Subcutaneous abdominal adipose tissue (tissue), 5 donors: ENCODE results near the gene CXCR6.

Experiments used
- H3K27ac ChIP-seq: one replicate; pipeline ENCODE4 v1.7.0; 2013; ENCODE audit warnings: low read depth, mild to moderate bottlenecking, inconsistent platforms, low read length, moderate library complexity
- H3K27me3 ChIP-seq, 5 donors: one replicate each; pipeline ENCODE4 v1.7.0; 2013; ENCODE audit warnings: low read length in 5 of 5, inconsistent platforms in 1 of 5; ENCODE audit not compliant: control insufficient read depth in 5 of 5, insufficient read depth in 4 of 5
- H3K36me3 ChIP-seq, 5 donors: one replicate each; pipeline ENCODE4 v1.7.0; 2013; ENCODE audit warnings: low read length in 5 of 5; ENCODE audit not compliant: control insufficient read depth in 5 of 5, insufficient read depth in 5 of 5
- H3K4me1 ChIP-seq, 5 donors: one replicate each; pipeline ENCODE4 v1.7.0; 2013; ENCODE audit warnings: low read length in 5 of 5, mild to moderate bottlenecking in 3 of 5, moderate library complexity in 1 of 5; ENCODE audit not compliant: control insufficient read depth in 5 of 5, insufficient read depth in 5 of 5
- H3K4me3 ChIP-seq, 5 donors: one replicate each; pipeline ENCODE4 v1.7.0; 2013; ENCODE audit warnings: low read length in 5 of 5, low read depth in 1 of 5
- H3K9ac ChIP-seq, 5 donors: one replicate each; pipeline ENCODE4 v1.7.0; 2013; ENCODE audit warnings: low read length in 5 of 5, mild to moderate bottlenecking in 4 of 5, moderate library complexity in 3 of 5
- H3K9me3 ChIP-seq, 5 donors: one replicate each; pipeline ENCODE4 v1.7.0; 2013; ENCODE audit warnings: low read length in 5 of 5; ENCODE audit not compliant: control insufficient read depth in 5 of 5
- donor health status: healthy.
- donor health status: healthy.
- donor health status: healthy.
- donor health status: healthy.
- donor health status: healthy.

The CXCR6 gene

GRCh38 chr3:45947361-45947760 lies 4.1 kb downstream of the CXCR6 start:
- Histone ChIP-seq H3K9ac (no peak overlapping the region), H3K4me3 (no peak overlapping the region), H3K4me1 (peaks cover 0 to 9% (median 6%) of the 10 kb centered on the region in 5 donors), H3K9me3 (no peaks in the 10 kb centered on the region), H3K36me3 (peaks cover 11 to 89% (median 75%) of the 10 kb centered on the region in 5 donors), H3K27me3 (no peaks in the 10 kb centered on the region), H3K27ac (no peak overlapping the region)

- H3K36me3 ChIP-seq, result peaks cover 17 to 89% (median 84%) of the 10 kb centered on the region in 5 donors
Observed at GRCh38 chr3:45948311-45948781, 5.1 kb downstream of the CXCR6 start.

GRCh38 chr3:45948881-45949280 lies 5.6 kb downstream of the CXCR6 start:
- H3K9ac ChIP-seq, result no peak overlapping the region
- H3K36me3 ChIP-seq, result peaks cover 21 to 93% (median 89%) of the 10 kb centered on the region in 5 donors
- H3K27ac ChIP-seq, result no peak overlapping the region
- no peaks in the 10 kb centered on the region for H3K9me3 ChIP-seq
- H3K4me3 ChIP-seq, result no peak overlapping the region
- H3K27me3 ChIP-seq, result no peaks in the 10 kb centered on the region
- H3K4me1 ChIP-seq, result peaks cover 0 to 7% (median 5%) of the 10 kb centered on the region in 5 donors

More at GRCh38 chr3:45948311-45948781, 5.1 kb downstream of the CXCR6 start:
- peaks cover 0 to 7% (median 5%) of the 10 kb centered on the region in 5 donors for H3K4me1 ChIP-seq
- no peak overlapping the region for H3K27ac ChIP-seq
- no peak overlapping the region for H3K9ac ChIP-seq
- H3K9me3 ChIP-seq, result no peaks in the 10 kb centered on the region
- H3K4me3 ChIP-seq, result no peak overlapping the region
- H3K27me3 ChIP-seq, result no peaks in the 10 kb centered on the region

DNA sequence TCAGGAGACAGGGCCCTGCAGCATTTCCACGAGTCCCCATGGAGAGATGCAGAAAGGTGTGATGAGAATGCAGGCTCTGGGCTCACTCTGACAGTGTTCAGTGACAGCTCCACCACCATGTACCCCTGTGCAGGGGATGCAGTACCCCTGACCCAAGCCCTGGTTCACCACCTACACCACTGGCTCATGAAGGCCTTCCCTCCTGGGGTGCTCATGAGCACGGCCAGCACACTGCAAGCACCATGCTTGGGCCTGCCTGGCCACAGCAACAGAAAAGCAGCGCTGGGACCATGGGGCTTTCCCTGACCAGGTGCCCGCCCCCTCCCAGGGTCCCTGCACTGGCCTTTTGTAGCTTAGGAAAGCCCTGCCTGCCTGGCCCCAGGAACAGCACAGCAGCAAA lies 6.2 kb downstream of the CXCR6 start:
- Histone ChIP-seq H3K27me3 (no peaks in the 10 kb centered on the region), H3K4me3 (no peak overlapping the region), H3K27ac (no peak overlapping the region), H3K9me3 (no peaks in the 10 kb centered on the region), H3K4me1 (peaks cover 0 to 7% (median 5%) of the 10 kb centered on the region in 5 donors), H3K9ac (no peak overlapping the region), H3K36me3 (peaks cover 21 to 98% (median 95%) of the 10 kb centered on the region in 5 donors)

DNA sequence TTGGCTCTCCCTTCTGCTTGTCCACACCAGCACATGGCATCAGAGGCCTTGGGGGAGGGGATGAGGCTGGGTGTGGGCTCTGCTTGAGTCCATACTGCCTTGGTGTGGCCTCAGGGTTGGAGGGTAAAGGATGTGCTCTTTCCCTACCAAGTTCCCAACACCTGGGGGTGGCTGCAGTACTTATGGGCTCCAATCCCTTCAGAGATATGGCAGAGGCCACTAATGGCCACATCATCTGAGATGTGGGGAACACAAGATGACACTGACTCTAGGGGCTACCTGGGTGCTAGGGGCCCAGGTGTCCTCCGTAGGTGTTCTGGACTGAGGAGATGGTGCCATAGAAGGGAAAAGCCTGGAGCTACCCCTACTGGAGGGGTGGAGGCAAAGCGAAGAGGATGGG lies 6.9 kb downstream of the CXCR6 start:
- no peak overlapping the region for H3K27ac ChIP-seq
- peaks cover 21 to 100% (median 97%) of the 10 kb centered on the region in 5 donors for H3K36me3 ChIP-seq
- H3K4me1 ChIP-seq, result peaks cover 0 to 7% (median 5%) of the 10 kb centered on the region in 5 donors
- no peak overlapping the region for H3K9ac ChIP-seq
- H3K27me3 ChIP-seq, result no peaks in the 10 kb centered on the region
- H3K9me3 ChIP-seq, result no peaks in the 10 kb centered on the region
- H3K4me3 ChIP-seq, result no peak overlapping the region

DNA sequence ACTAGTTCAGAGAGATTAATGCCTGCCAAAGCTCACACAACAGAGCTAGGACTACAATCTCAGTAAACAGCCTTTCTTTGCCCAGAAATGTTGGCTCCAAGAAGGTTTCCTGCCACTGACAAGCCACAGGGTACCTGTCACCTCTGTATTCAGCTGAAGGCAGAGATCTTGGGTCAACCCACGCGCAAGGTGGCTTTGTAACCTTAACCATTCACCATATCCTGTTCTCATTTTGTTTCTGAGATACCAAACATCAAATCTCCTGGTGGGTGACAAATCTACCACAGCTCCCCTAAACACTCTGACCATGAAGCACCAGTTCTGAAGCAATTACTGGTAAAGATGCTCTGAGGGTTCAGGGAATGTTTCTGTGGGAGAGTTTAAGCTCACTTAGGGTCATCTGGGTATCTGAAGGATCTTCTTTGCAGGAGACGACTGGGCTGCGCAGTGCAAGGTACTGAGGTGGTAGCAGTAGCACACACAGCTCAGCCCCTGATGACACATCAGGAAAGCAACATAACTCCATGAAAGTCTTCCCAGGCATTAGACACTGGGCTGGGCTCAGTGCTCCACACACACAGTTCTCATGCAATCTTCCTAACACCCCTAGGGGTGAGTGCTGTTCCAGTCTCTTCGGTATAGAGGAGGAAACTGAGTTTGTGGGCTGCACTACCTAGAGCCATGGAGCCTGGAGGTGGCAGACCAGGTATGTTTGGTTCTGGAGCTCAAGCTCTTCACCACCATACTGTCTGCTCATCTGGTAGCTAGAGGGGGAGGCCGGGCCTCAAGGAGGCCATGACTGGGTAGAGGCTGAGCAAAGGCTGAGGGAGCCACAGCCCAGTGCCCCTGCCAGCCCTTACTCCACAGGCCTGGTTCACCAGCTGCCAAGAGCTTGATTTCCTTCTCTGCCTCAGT lies 7.7 kb downstream of the CXCR6 start:
- H3K36me3 ChIP-seq, result peaks cover 24 to 100% (median 97%) of the 10 kb centered on the region in 5 donors

DNA sequence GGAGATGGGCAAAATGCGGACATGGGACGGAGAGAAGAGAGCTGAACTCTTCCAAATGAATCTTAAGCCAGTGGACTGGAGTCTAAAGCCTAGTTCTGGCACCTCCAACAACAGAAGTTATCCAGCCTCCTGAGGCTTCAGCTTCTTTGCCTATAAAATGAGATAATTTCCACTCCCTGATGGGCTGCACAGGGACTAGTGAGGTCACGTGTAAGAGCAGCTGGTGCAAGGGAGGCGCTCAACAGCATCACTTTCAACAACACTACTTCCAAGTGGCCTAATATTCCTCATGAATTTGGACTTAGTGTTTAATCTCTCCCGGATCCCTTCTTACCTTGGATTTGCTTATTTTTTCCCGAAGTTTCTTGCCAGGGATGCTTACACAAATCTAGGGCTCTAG lies 8.7 kb downstream of the CXCR6 start:
- no peak overlapping the region for H3K4me3 ChIP-seq
- H3K9ac ChIP-seq, result no peak overlapping the region
- peaks cover 0 to 7% (median 5%) of the 10 kb centered on the region in 5 donors for H3K4me1 ChIP-seq
- no peaks in the 10 kb centered on the region for H3K27me3 ChIP-seq
- H3K9me3 ChIP-seq, result no peaks in the 10 kb centered on the region
- H3K27ac ChIP-seq, result no peak overlapping the region
- H3K36me3 ChIP-seq, result peaks cover 31 to 98% (median 93%) of the 10 kb centered on the region in 5 donors

More for the DNA sequence above, 7.7 kb downstream of the CXCR6 start:
- H3K4me1 ChIP-seq, result peaks cover 0 to 7% (median 5%) of the 10 kb centered on the region in 5 donors
- no peak overlapping the region for H3K4me3 ChIP-seq
- H3K27ac ChIP-seq, result no peak overlapping the region
- no peak overlapping the region for H3K9ac ChIP-seq
- no peaks in the 10 kb centered on the region for H3K27me3 ChIP-seq
- H3K9me3 ChIP-seq, result no peaks in the 10 kb centered on the region

- H3K36me3 ChIP-seq, result peaks cover 36 to 98% (median 93%) of the 10 kb centered on the region in 5 donors
- no peaks in the 10 kb centered on the region for H3K27me3 ChIP-seq
- no peak overlapping the region for H3K9ac ChIP-seq
- H3K27ac ChIP-seq, result no peak overlapping the region
- no peaks in the 10 kb centered on the region for H3K9me3 ChIP-seq
- H3K4me1 ChIP-seq, result peaks cover 0 to 7% (median 5%) of the 10 kb centered on the region in 5 donors
- no peak overlapping the region for H3K4me3 ChIP-seq
Observed at GRCh38 chr3:45952456-45952855, 9.2 kb downstream of the CXCR6 start.

DNA sequence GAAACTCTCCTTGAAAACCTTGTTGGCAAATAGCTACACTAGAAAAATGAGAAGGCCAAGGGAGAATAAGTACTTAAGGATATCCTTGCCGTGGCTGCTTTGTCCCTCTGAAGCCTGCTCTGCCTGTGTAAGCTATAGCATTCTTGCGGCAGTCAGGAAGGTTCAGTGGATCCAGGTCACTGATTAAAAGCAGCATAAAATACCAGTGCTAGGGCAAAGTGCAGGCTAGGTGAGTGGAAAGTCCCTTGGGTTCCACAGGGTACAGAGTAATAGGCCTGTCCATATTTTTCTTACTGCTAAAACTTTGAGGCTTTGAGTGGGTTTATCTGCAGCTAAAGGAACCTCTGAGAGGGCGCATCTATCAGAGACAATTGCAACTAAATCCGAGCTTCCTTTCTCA lies 10.3 kb downstream of the CXCR6 start:
- Histone ChIP-seq H3K4me3 (no peak overlapping the region), H3K4me1 (peaks cover 0 to 7% (median 5%) of the 10 kb centered on the region in 5 donors), H3K27ac (no peak overlapping the region), H3K36me3 (peaks cover 32 to 98% (median 94%) of the 10 kb centered on the region in 5 donors), H3K9me3 (no peaks in the 10 kb centered on the region), H3K9ac (no peak overlapping the region), H3K27me3 (no peaks in the 10 kb centered on the region)

- Histone ChIP-seq H3K4me3 (no peak overlapping the region), H3K4me1 (peaks cover 0 to 7% (median 5%) of the 10 kb centered on the region in 5 donors), H3K27me3 (no peaks in the 10 kb centered on the region), H3K9me3 (no peaks in the 10 kb centered on the region), H3K27ac (no peak overlapping the region), H3K36me3 (peaks cover 29 to 98% (median 94%) of the 10 kb centered on the region in 5 donors), H3K9ac (no peak overlapping the region)
Observed at GRCh38 chr3:45954306-45954705, 11.0 kb downstream of the CXCR6 start.
